HG02763 (cell line): ENCODE measurements around the gene ITGA7.

ENCODE experiments used
- ATAC-seq: cut with Tn5 transposase; IDR thresholded peaks from one replicate; pipeline ENCODE4 v1.9.1; 2021; ENCODE audit warnings: mild to moderate bottlenecking, moderate library complexity; ENCODE audit not compliant: unreplicated experiment

Gene ITGA7

DNA sequence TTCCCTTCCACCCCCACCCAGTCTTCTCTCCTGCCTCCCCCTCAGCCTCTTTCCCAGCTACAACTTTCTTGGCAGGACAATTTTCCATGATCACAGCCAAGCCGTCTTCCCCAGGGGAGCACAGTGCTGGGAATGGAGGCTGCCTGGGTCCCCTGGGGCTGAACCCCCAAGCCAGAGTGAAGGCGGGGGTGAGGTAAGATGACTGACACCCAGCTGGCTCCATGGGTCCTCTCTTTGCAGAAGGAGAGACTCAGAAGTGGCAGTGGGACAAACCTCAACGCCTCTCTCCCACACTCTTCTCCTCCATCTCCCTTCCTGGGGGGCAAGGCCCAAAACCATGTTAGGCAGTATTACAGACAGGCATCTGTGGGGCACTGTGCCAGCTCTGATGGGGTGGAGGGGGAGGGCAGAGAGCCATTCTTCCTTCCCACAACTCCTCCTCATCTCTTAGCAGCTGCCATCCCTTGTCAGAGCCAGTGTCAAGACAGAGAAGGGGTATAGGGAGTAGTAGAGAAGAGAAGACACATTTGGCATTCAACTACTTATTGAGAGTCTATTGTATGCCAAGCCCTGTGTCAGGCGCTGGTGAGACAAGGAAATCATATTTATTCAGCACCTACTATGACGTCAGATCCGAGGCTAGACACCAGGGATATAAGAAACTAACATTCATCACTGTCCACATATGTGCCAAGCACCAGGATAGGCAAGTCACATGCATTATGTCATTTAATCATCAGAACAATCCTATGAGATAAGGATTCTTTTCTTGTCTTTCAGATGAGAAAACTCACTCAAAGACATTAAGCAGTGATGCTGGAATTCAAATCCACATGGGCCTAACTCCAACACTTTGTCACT lies 3.6 kb downstream of the ITGA7 start:
- ATAC-seq = no peak

DNA sequence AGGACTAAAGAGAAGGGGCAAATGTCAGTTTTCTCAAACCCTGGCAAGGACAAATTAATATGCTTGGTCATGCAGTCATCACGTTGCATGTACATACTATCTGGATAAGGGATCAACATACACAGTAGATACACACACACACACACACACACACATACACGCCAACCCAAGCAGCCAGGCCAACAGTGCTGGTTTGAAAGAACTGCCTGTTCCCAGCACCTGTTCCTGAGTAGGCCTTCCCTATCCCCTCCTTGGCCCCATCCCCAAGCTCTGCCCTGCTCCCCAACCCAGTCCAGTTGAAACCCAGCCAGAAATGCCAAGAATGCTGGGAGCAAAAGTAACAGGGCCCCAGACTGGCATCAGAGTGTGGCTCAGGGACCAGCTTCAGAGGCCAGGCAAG lies 4.4 kb downstream of the ITGA7 start:
- no peak for ATAC-seq

DNA sequence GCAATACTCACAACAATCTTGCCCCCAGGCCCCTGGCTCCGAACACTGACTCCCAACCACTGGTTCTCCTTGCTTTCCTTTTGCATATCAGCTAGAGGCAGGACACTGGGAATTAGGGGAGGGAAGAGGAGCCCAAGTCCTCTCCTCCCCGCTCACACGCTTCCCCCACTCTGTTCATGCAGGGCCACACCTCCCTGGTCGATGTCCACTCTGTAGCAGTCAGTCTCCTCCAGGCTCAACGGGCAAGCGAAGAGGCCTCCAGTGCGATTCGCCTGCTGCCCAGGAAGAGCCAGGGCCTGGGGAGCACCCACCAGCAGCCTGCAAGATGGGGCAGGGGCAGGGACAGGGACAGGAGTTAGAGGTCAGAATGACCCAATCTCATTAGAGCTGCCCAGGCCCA lies 4.8 kb downstream of the ITGA7 start:
- ATAC-seq = no peak

DNA sequence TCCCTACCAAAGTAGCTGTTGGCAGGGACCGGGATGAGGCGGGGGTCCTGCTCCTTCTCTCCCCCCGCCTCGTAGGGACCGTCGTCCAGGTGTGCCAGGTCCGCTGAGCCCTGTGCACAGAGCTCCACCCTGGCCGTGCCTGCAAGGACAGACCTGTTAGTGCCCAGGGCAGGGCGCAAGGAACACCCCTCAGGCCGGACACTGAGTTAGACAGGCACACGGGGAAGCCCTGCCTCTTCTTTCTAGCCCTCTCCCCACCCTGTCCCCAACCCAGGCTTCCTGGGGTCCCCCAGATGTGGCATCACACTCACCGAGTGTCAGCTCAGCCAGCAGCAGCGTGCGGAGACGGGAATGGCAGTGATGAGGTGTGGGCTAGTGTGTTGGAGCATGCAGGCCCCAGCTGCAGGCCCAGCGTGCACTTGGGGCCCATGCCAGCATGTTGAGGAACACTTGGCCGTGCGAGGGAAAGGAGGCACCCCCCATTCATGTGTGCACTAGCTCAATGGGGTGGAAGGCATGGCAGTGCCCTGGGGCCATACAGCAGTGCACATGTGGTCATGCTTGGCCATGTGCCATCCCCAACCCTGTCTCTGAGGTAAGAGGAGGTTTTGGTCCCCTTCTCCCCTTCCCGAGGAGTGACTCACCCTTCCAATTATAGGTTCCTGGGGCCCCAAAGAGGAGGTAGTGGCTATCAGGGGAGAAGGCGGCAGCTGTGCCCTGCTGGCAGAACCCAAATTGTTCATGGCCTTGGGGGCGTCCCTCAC lies 7.3 kb downstream of the ITGA7 start:
- no peak for ATAC-seq

DNA sequence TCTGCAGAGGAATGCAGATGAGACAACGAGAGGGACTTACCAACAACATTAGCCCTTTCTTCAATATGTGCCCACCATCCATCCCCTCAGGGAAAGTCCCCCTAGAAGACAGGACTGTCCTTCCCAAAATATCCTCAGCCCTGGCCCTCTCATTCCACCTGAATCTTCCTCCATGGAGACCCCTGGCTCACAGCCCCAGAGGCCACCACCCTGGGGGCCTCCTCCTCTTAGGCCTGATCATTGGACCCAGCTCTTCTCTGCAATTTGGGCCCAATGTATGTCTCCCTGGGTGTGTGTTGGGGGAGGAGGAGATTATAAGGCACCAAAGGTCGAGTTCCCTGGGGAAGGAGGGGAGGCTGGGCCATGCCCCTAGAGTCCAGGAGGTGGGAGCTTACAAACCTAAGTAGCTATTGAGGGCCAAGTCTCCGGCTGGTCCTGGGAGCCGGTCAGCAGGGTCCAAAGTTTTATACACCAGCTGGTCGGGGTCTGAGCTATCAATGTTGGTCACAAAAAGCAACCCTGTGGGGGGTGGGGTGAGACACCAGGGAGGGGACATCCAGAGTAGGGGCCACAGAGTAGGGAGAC lies 8.1 kb downstream of the ITGA7 start:
- no peak for ATAC-seq

DNA sequence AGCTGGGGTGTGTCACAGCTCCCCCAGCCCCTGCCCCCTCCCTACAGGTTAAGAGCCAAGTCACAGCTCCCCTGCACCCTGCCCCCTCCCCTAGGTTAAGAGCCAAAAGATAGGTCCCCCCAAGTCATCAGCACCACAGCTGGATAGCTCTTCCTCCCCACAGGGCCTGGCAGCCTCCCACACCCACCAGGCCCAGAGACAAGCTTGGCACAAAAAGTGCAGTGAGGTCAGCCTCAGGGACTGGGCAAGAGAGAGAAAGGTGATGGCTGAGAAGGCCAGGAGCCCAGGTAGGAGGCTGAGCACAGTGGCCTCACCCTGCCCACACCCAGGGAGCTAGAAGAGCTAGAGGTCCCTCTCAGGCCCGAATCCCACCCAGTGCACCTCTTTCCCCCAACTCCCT lies 8.7 kb downstream of the ITGA7 start:
- no peak for ATAC-seq

DNA sequence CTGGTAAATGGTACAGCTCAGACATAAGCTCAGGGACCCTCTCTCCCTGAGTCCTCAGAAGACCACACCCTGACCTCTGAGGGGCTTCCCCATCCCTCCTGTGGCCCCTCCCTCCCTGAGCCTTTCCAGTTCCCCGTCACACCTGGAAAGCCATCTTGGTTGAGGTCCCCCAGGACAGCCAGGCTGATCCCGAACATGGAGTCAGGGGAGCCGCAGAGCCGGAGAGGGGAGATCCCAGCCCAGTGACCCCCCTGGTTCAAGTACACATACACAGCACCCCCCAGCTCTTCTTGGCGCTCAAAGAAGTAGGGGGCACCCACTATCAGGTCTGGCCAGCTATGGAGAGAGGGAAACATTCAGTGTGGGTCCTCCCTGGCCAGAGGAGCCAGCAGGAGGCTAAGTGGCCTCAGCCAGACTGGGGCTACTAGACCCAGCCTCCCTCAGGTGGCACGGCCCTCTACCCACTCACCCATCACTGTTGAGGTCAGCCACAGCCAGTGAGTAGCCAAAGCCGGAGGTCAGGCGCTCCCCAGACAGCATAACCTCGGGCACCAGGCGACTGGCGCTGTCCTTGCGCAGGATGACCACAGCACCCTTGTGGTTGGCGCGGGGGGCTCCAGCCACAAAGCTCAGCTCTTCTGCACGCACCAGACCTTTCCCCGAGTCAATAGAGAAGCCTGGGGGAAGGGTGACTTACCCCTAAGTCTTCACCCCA lies 9.3 kb downstream of the ITGA7 start:
- ATAC-seq = no peak

DNA sequence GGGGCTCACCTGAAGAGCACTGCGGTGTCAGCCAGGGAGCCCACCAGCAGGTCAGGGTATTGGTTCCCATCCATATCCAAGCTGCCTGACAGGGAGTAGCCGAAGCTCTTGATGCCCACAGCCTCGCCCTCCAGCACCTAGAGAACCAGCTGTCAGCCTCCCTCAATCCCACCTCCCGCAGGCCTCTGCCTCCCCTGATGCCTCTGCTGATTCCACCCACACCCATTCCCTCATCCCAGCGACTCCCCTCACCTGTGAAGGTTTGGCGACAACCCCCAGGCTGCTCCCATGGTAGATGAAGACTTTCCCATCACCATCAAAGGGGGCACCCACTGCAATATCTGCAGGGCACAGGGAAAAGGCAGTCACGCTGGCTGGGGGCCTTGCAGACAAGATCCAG lies 10.0 kb downstream of the ITGA7 start:
- no peak for ATAC-seq

DNA sequence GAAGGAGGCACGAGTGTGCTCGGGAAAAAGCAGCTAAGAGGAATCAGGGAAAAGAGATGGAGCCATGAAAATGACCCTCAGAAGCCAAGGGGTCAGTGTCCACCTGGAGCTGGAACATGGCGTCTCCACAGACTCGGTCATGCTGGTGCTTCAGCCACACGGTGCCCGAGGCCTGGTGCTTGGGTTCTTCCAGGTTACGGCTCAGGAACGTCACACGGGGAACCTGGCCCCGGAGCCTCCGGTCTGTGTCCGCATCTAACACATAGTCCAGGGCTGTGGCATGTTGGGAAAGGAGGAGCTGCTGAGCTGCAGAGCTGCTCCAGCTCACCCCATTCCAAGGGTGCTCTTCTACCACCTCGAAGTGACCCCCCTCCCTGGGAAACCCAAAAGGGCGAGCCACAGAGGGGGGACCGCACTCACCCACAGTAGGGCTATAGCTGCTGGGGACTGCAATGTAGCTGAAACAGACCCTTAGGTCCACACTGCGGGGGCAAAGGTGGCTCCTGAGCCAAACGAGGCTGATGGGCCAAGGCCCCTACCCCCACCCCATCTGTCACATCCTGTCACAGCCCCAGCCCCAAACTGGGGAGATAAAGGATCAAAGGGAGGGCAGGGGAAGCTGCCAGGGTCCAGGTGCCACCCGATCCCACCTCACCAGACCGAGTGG lies 10.8 kb downstream of the ITGA7 start:
- ATAC-seq = no peak

DNA sequence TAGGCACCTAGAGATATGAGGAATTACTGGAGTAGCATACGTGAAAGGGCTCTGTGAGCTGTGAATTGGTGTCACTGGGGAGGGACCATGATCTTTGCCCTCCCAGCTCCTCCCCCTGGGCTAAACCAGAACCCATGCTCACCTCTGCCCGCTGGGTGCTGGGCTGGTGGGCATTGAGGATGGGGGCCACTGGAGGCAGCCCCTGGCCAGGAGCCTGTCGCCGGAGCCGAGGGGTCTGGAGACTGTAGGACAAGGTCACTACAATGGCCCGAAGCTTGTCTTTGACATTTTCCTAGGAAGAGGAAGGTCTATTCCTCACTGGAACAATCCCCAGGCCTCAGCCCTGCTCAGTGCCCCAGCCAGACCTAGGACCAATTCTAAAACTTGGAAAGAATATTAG lies 11.6 kb downstream of the ITGA7 start:
- no peak for ATAC-seq

DNA sequence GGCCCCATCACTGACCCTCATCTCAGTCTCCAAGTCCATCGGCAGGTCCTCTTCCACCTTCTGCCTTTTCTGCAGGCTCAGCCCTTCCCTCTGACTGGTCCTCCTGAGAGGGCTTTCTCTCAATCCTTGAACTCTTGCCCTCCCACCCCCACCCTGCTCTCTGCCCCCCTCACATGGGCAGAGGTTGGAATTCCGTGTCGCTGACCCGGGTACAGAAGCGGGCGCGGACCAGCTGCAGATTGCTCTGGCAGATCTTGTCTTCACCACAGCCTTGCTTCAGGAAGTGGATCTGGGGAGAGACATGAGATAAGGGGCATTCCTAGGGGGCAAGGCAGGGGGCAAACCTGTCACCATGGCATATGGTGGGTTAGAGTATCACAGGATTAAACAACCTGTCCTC lies 12.4 kb downstream of the ITGA7 start:
- ATAC-seq = no peak

DNA sequence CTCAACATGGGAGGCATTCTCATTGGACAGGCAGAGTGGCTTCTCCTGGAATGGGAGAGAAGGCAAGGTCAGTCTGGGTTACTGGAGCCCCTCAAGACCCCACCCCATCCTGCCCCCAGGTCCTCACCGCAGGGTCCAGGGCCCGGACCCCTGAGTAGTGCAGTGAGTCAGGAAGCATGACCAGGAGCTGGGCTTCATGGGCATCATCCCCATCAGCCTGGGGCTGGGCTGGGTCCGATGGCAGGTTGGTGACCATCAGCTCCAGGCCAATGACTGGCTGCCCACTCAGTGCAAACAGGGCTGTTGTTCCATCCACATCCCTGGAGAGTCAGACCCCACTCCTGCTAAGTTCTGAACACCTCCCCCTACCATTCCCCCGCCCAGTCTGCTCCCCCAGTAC lies 13.1 kb downstream of the ITGA7 start:
- ATAC-seq = no peak

DNA sequence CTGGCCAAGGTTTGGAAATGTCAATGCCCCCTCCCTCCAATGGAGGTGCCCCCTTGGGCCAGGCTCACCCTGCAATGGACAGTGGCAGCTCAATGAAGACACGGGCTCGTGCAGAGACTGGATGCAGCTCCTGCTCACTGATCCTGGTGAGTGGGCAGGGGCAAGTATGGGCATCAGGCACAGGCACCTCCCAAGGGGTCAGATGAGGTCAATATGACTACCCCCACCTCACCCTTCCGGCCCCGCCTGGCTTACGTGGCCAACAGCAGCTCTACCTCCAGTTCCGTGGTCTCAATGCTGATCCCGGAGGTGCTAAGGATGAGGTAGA lies 13.6 kb downstream of the ITGA7 start:
- no peak for ATAC-seq

DNA sequence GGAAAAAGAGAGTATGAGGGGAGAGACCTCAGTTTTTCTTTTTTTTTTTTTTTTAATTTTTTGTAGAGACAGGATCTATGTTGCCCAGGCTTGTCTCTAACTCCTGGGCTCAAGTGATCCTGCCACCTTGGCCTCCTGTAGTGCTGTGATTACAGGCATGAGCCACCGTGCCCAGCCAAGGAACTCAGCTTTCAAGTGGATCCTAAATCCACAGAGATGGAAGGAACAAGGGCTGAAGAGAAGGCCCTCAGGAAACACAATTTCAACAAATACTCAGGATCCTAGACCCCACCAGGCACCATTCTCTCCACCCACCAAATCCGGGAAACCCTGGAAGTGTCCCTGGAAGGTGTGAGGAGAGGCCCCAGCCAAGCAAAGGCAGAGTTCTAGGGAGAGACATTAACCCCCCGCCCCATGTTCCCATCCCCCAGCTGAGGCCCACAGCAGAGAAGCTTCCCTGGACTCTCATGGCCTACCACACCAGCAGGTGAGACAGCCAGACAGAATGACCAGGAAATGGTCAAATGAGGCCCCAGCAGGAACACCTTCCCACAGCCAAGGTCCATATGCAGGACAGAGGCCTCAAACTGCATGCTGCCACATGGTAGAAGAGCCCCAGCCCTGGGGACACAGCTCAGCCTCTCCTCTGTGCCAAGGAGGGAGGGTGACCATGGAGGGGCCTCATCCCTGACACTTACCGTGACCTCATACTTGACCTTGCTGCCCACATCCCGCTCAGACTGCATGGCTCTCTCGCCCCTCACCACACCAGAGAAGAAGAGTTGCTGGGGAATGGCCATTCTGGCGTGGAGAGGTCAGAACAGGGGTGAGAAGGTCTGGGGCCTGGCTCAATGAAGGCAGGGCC lies 14.1 kb downstream of the ITGA7 start:
- ATAC-seq = no peak

DNA sequence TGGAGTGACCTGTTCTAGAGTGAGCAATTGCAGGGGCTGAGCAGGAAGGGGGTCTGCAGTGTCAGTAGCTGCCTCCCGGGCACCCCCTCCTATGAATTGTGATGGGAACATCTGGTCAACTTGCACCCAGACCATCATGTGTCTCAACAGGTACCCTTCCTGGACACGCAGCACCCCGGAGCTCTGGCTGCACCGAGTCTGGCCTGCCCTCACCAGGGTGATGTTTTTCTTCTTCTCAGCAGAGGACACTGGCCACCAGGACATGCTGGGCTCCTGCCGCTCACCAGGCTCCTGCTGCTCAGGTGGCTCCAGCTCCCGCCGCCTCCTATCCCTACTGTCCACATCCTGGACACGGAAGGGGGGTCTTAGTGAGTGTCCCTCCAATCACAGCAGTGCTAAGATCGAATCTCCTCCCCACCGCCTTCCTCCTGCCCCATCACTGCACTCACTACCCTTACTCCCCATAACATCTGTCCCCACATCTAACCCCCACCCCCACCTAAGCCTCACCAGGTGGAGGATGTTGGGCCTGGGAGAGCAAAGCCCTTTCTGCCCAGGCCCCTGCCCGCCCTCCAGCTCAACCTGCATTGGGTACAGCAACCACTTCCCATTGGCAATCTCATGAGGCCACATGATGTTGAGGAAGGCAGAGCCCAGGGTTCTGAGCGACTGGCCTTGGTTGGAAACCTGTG lies 14.9 kb downstream of the ITGA7 start:
- ATAC-seq = no peak

DNA sequence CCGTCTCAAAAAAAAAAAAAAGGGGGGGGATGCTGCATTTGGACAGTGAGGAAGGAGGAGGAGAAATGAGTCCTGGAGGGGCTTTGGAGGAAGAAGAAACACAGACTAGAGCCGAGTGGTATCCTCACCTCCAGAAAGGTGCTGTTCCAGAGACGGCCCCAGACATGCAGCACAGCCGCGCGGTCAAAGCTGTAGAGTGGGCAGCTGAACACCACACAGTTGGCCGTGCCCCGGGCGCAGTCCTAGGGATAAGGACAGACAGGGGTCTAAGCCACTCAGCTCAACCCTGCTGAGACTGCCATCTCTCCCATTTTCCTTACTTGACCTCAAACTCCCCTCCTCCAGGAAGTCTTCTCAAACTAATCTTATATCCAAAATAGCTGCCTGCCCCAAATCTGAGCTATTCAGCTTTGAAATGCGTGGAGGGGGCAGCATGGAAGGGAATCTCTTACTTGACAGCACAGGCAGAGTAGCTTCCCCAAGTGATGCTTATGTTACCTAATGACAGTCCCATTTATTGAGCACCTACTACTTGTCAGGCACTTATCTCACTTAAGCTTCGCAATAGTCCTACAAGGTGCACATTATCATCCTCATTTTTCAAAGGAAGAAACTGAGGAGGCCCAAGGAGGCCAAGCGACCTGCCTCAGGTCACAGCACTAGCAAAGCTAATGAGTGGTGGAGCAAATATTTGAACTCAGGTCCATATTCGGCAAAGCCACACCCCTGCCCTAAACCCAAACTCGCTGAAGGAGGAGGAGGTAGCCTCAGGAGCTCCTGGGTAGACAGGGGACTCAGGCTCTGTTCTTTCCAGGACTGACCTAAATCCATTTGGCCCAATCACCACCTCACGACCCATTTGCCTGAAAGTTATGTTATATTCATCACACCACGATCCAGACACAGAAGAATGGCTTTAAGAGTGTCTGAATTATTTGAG lies 18.7 kb downstream of the ITGA7 start:
- no peak for ATAC-seq

DNA sequence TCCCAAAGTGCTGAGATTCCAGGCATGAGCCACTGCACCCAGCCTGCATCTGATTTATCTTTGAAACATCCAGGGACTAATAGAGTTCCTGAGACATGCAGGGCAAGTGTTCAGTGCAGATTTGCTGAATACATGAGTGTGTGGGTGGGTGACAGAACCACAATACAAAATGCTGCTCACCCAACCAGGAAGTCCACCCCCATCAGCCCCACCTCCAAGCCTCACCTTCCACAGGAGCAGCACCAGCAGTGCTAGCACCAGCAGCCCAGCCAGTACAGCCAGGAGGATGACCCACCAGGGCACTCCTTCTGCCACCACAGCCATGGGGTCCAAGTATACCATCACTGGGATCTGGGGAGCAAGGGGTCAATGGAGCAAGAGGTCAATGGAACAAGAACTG lies 20.0 kb downstream of the ITGA7 start:
- ATAC-seq = no peak

DNA sequence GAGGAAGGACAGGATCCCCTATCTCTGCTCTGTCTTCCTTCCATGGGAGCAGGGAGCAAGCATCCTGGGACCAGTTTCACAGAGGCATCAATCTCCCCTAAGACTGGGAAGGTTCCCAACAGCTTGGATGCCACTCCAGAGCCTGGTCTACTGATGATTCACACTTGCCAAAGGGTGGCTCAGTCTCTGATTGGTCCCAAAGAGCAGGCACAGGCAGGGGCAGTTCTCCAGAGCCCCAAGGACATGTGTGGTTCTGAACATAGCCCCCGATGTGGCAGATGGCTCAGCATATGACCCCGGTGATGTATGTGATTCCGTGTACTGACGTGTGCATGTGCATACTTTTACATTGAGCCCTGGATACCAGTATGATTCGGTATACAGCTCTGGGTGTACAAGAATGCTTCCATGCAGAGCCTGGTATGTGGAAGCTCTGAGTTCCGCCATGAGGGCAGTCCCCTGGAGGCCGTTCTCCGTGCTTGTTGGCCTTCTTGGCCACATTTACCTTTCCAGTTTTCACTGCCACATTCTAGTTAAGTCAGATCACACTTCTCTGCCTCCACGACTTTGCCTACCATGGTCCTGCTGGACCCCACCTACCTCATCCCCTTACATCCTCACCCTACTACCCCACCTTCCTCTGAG lies 21.2 kb downstream of the ITGA7 start:
- no peak for ATAC-seq
